GM12892 (cell line): Measurements from ENCODE around the gene ITPKB.

ENCODE experiments used
- POLR2A ChIP-seq: IDR thresholded peaks from 2 replicates; pipeline ENCODE4 v1.6.1; 2011; ENCODE audit warnings: low read depth, low read length, control low read depth
- TAF1 ChIP-seq: IDR thresholded peaks from 2 replicates; pipeline ENCODE4 v1.6.1; 2011; ENCODE audit warnings: low read depth, mild to moderate bottlenecking, control low read depth, low read length, borderline replicate concordance

GRCh38 chr1:226685196-226685820, 53.8 kb downstream of the ITPKB start:
- TF ChIP-seq POLR2A (no peak), TAF1 (no peak)
